GM23248 (cell line): Measurements from ENCODE around the gene SGPP1. TPM values are rescaled to one million over a fixed set of nuclear protein-coding genes. Genes with fewer than 3 reads are reported as not detected.

ENCODE experiments used
- DNase-seq: peaks from one replicate; pipeline ENCODE4 v3.0.0-alpha.2; 2015
- H2AFZ ChIP-seq: fragments of 200-600 bp; sonication (generic); 2 replicates; pipeline ENCODE4 v1.6.1; 2016; ENCODE audit warnings: antibody characterized with exemption
- H3F3A ChIP-seq: fragments of 200-600 bp; sonication (generic); 2 replicates; pipeline ENCODE4 v1.6.1; 2016; ENCODE audit warnings: mild to moderate bottlenecking, antibody characterized with exemption, mixed run types; ENCODE audit not compliant: insufficient read depth
- H3K27ac ChIP-seq: fragments of 200-600 bp; sonication (generic); 2 replicates; pipeline ENCODE4 v1.5.1; 2016; ENCODE audit warnings: mild to moderate bottlenecking
- H3K27me3 ChIP-seq: fragments of 200-600 bp; sonication (generic); replicated peaks from 2 replicates; pipeline ENCODE4 v1.6.1; 2016; ENCODE audit warnings: mild to moderate bottlenecking; ENCODE audit not compliant: insufficient read depth
- H3K36me3 ChIP-seq: fragments of 200-600 bp; sonication (generic); 2 replicates; pipeline ENCODE4 v1.6.1; 2016; ENCODE audit warnings: low read depth, mild to moderate bottlenecking
- H3K4me1 ChIP-seq: fragments of 200-600 bp; sonication (generic); 2 replicates; pipeline ENCODE4 v1.6.1; 2016; ENCODE audit warnings: mild to moderate bottlenecking; ENCODE audit not compliant: insufficient read depth
- H3K4me2 ChIP-seq: fragments of 200-600 bp; sonication (generic); one replicate; pipeline ENCODE4 v1.6.1; 2016; ENCODE audit warnings: mild to moderate bottlenecking; ENCODE audit not compliant: unreplicated experiment
- H3K4me3 ChIP-seq: fragments of 200-600 bp; sonication (generic); 2 replicates; pipeline ENCODE4 v1.5.1; 2016; ENCODE audit warnings: mild to moderate bottlenecking
- H3K79me2 ChIP-seq: fragments of 200-600 bp; sonication (generic); 2 replicates; pipeline ENCODE4 v1.6.1; 2016; ENCODE audit warnings: mild to moderate bottlenecking; ENCODE audit not compliant: insufficient read depth
- H3K9ac ChIP-seq: fragments of 200-600 bp; sonication (generic); 2 replicates; pipeline ENCODE4 v1.6.1; 2016; ENCODE audit warnings: mild to moderate bottlenecking
- H3K9me2 ChIP-seq: fragments of 200-600 bp; sonication (generic); 2 replicates; pipeline ENCODE4 v1.6.1; 2016; ENCODE audit warnings: mixed run types, mild to moderate bottlenecking, moderate library complexity; ENCODE audit not compliant: insufficient read depth
- H3K9me3 ChIP-seq: fragments of 200-600 bp; sonication (generic); one replicate; pipeline ENCODE4 v1.6.1; 2017; ENCODE audit warnings: low read depth
- H4K20me1 ChIP-seq: fragments of 200-600 bp; sonication (generic); 2 replicates; pipeline ENCODE4 v1.6.0; 2016; ENCODE audit not compliant: insufficient read depth
- EZH2 ChIP-seq: fragments of 200-600 bp; sonication (generic); IDR thresholded peaks from 2 replicates; pipeline ENCODE4 v1.6.1; 2018; ENCODE audit warnings: antibody characterized with exemption, mild to moderate bottlenecking; ENCODE audit not compliant: insufficient read depth, poor library complexity, severe bottlenecking
- EZH2phosphoT487 ChIP-seq: fragments of 200-600 bp; sonication (generic); IDR thresholded peaks from 2 replicates; pipeline ENCODE4 v1.6.1; 2018; ENCODE audit warnings: antibody characterized with exemption, moderate library complexity, mild to moderate bottlenecking, low read depth; ENCODE audit not compliant: insufficient read depth
- WGBS, 2 experiments: methylation state at CpG; one replicate each; pipeline ENCODE4 v1.1.6; 2015 to 2017; ENCODE audit warnings: low lambda C conversion rate in 2 of 2, low coverage in 1 of 2; ENCODE audit errors: missing lambda C conversion rate in 2 of 2; 5-methylcytosine and 5-hydroxymethylcytosine counted together
- in situ Hi-C: fragments of 300-500 bp; cut with MboI; formaldehyde crosslinking; loops from 2 replicates; pipeline ENCODE4 v1.15.0; 2020
- polyA plus RNA-seq: library from polyadenylated mRNA; unstranded; fragments of >200 nt; fragmentation: Nextera tagmentation; extraction: Ambion mirVana; gene quantifications from 2 replicates; pipeline ENCODE4 v1.2.1, GENCODE V29; 2016
- total RNA-seq: library from RNA; depleted of rRNA; stranded (reverse); fragments of >200 nt; shearing (Covaris generic); gene quantifications from 2 replicates; pipeline ENCODE4 v1.2.3, GENCODE V29; 2014

SGPP1 gene
- total and polyA plus RNA-seq, 2 experiments from 2014 or later = 19.6 to 44.5 TPM

DNA sequence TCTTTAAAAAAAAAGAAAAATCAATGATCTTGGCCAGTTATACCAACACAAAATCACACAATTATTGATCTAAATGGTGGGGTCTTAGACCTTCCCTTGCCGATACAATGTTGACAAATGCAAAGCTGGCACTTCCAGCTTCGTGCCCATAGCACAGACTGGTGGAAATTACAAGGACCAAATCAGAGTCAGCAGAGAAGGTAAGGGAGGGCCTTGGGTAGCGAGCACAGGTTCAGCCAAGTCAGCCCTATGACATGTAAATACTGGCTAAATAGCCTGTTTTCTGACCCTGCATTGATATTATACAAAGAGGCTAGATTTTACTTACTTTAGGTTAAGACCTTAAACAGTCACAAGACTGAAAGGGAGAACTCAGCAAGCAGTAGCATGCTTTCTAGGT, 55.9 kb downstream of the SGPP1 start:
- in situ Hi-C loops = no loop called here
- TF ChIP-seq EZH2phosphoT487 (no peak), EZH2 (no peak)
- 96 to 97% methylated on average over 3 of the region's 3 CpGs for WGBS, 2 experiments

GRCh38 chr14:63670692-63671091, 57.2 kb downstream of the SGPP1 start:
- no peaks in the 10 kb centered on the region; the same call in none of the 2 replicates for H3F3A ChIP-seq
- TF ChIP-seq EZH2phosphoT487 (no peak), EZH2 (no peak)
- H3K4me2 ChIP-seq = no peak overlapping the region
- no peak for DNase-seq
- no peaks in the 10 kb centered on the region for H3K36me3 ChIP-seq
- H3K27me3 ChIP-seq = no peaks in the 10 kb centered on the region
- no peak overlapping the region for H3K9ac ChIP-seq
- peaks cover 6% of the 10 kb centered on the region; the same call in 1 of the 2 replicates for H3K4me1 ChIP-seq
- in situ Hi-C loops = no loop called here
- H2AFZ ChIP-seq = no peak overlapping the region
- H3K4me3 ChIP-seq = no peak overlapping the region
- H3K9me2 ChIP-seq = no peaks in the 10 kb centered on the region
- no peaks in the 10 kb centered on the region for H3K9me3 ChIP-seq
- H3K79me2 ChIP-seq = no peaks in the 10 kb centered on the region
- no peaks in the 10 kb centered on the region for H4K20me1 ChIP-seq
- no peak overlapping the region for H3K27ac ChIP-seq

More for the DNA sequence above, 55.9 kb downstream of the SGPP1 start:
- H3K36me3 ChIP-seq = no peaks in the 10 kb centered on the region
- H3K27me3 ChIP-seq = no peaks in the 10 kb centered on the region
- no peak overlapping the region for H3K9ac ChIP-seq
- H3K9me2 ChIP-seq = no peaks in the 10 kb centered on the region
- no peak overlapping the region for H3K4me2 ChIP-seq
- H3K27ac ChIP-seq = no peak overlapping the region
- no peak for DNase-seq
- H4K20me1 ChIP-seq = no peaks in the 10 kb centered on the region
- H3F3A ChIP-seq = no peaks in the 10 kb centered on the region; the same call in none of the 2 replicates
- H3K4me1 ChIP-seq = peaks cover 6% of the 10 kb centered on the region; the same call in 1 of the 2 replicates
- H3K9me3 ChIP-seq = no peaks in the 10 kb centered on the region
- no peaks in the 10 kb centered on the region for H3K79me2 ChIP-seq
- H2AFZ ChIP-seq = no peak overlapping the region
- H3K4me3 ChIP-seq = no peak overlapping the region

- Histone ChIP-seq H2AFZ (no peak overlapping the region), H3K9me2 (no peaks in the 10 kb centered on the region), H4K20me1 (no peaks in the 10 kb centered on the region), H3K9me3 (no peaks in the 10 kb centered on the region), H3K27ac (no peak overlapping the region), H3K27me3 (no peaks in the 10 kb centered on the region), H3K36me3 (no peaks in the 10 kb centered on the region), H3K4me2 (no peak overlapping the region), H3K79me2 (no peaks in the 10 kb centered on the region), H3F3A (no peaks in the 10 kb centered on the region), H3K9ac (no peak overlapping the region), H3K4me3 (no peak overlapping the region), H3K4me1 (no peaks in the 10 kb centered on the region)
- in situ Hi-C loops = no loop called here
- TF ChIP-seq EZH2 = no peak
- no peak for TF ChIP-seq EZH2phosphoT487
- DNase-seq = no peak
- WGBS, 2 experiments = 41 to 50% methylated on average over 1 of the region's 1 CpG
Measured at GRCh38 chr14:63666335-63666734, 61.5 kb downstream of the SGPP1 start.

- Histone ChIP-seq H3K9me2 (no peaks in the 10 kb centered on the region), H3K4me3 (no peak overlapping the region), H3K27me3 (no peaks in the 10 kb centered on the region), H3K4me2 (no peak overlapping the region), H3K79me2 (no peaks in the 10 kb centered on the region), H3K9me3 (no peaks in the 10 kb centered on the region), H4K20me1 (no peaks in the 10 kb centered on the region), H3K27ac (no peak overlapping the region), H3K36me3 (no peaks in the 10 kb centered on the region), H2AFZ (no peak overlapping the region), H3K4me1 (no peaks in the 10 kb centered on the region), H3F3A (no peaks in the 10 kb centered on the region), H3K9ac (no peak overlapping the region)
- TF ChIP-seq EZH2phosphoT487 = no peak
- TF ChIP-seq EZH2 = no peak
- DNase-seq = peak; percentile 17
- WGBS, 2 experiments = 89 to 90% methylated on average over 12 of the region's 12 CpGs
- in situ Hi-C loops = no loop called here
Measured at GRCh38 chr14:63663428-63664341, 64.2 kb downstream of the SGPP1 start.
